Measurements from ENCODE around the gene SLC22A1. TPM values are rescaled to one million over a fixed set of nuclear protein-coding genes. Genes with fewer than 3 reads are reported as not detected.

SLC22A1 gene
- total and polyA plus RNA-seq, 2 of the 13 experiments (the other 11 are each of a cell fraction or from before 2014, with no cell fraction given) = 0.80 to 0.87 TPM

DNA sequence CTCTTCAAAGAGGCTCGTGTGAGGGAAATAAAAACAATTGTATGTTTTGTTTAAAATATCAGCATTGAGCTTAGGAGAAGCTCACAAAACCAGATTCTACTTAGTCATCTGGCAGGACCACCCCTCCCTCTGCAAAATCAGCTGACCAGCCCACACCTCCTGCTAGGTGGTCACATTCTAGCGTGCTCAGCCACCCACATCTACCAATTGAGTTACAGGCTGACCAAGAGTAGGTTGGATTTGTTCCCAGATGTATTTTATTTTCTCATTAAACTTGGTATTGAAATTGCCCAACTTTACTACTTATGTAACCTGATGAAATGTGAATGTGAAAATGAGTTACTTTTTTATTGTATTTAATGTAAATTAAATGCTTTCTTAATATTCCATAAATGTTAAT, 80.8 kb downstream of the SLC22A1 start (continued):
- TF ChIP-seq ZHX2 (IDR thresholded peaks at IDR 0.05; ENCODE audit: low read depth) (no peak), ZHX2 (CRISPR knock-in tag; IDR thresholded peaks at IDR 0.05; ENCODE audit: borderline replicate concordance) (no peak), CHD2 (IDR thresholded peaks at IDR 0.05; ENCODE audit: low read depth, low read length) (no peak), ZBTB3 (CRISPR knock-in tag; IDR thresholded peaks at IDR 0.05; ENCODE audit: borderline replicate concordance, low read depth) (no peak), ZNF766 (CRISPR knock-in tag; IDR thresholded peaks at IDR 0.05; ENCODE audit: borderline replicate concordance) (no peak), ZNF350 (CRISPR knock-in tag; IDR thresholded peaks at IDR 0.05; ENCODE audit: borderline replicate concordance, low read depth) (no peak), FOXM1 (CRISPR knock-in tag; IDR thresholded peaks at IDR 0.05) (no peak), CENPBD1 (CRISPR knock-in tag; IDR thresholded peaks at IDR 0.05; ENCODE audit: borderline replicate concordance, low read depth) (no peak), LCORL (IDR thresholded peaks at IDR 0.05) (no peak), LCORL (CRISPR knock-in tag; IDR thresholded peaks at IDR 0.05) (no peak), MEF2D (CRISPR knock-in tag; IDR thresholded peaks at IDR 0.05) (no peak), ZNF10 (CRISPR knock-in tag; IDR thresholded peaks at IDR 0.05; ENCODE audit: borderline replicate concordance, low read depth) (no peak), FOXK1 (CRISPR knock-in tag; IDR thresholded peaks at IDR 0.05; ENCODE audit: borderline replicate concordance, low read depth) (no peak)
- TF ChIP-seq, protein P1, sequence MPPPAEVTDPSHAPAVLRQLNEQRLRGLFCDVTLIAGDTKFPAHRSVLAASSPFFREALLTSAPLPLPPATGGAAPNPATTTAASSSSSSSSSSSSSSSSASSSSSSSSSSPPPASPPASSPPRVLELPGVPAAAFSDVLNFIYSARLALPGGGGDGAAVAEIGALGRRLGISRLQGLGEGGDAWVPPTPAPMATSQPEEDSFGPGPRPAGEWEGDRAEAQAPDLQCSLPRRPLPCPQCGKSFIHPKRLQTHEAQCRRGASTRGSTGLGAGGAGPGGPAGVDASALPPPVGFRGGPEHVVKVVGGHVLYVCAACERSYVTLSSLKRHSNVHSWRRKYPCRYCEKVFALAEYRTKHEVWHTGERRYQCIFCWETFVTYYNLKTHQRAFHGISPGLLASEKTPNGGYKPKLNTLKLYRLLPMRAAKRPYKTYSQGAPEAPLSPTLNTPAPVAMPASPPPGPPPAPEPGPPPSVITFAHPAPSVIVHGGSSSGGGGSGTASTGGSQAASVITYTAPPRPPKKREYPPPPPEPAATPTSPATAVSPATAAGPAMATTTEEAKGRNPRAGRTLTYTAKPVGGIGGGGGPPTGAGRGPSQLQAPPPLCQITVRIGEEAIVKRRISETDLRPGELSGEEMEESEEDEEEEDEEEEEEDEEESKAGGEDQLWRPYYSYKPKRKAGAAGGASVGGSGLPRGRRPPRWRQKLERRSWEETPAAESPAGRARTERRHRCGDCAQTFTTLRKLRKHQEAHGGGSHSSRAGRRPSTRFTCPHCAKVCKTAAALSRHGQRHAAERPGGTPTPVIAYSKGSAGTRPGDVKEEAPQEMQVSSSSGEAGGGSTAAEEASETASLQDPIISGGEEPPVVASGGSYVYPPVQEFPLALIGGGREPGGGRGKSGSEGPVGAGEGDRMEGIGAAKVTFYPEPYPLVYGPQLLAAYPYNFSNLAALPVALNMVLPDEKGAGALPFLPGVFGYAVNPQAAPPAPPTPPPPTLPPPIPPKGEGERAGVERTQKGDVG (CRISPR knock-in tag; IDR thresholded peaks at IDR 0.05; ENCODE audit: borderline replicate concordance) = no peak
- TF ChIP-seq, protein P2, sequence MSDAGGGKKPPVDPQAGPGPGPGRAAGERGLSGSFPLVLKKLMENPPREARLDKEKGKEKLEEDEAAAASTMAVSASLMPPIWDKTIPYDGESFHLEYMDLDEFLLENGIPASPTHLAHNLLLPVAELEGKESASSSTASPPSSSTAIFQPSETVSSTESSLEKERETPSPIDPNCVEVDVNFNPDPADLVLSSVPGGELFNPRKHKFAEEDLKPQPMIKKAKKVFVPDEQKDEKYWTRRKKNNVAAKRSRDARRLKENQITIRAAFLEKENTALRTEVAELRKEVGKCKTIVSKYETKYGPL (CRISPR knock-in tag; IDR thresholded peaks at IDR 0.05) = no peak

Data from HepG2 (cell line).